CD4-positive, alpha-beta T cell treated with Interleukin-17A for 4 hours (primary cell): Measurements from ENCODE around the gene SLC44A2.
"Not testable (repeated sequence)": the region's sequence is repeated elsewhere in the genome, so short reads cannot be mapped to it uniquely, and the experiment has no call there.

Experiments used
- DNase-seq: peaks from one replicate; pipeline ENCODE4 v3.0.0-alpha.2; 2020; ENCODE audit warnings: mixed read lengths

SLC44A2 gene

GRCh38 chr19:10653732-10654609 is 28.6 kb downstream of the SLC44A2 start, which contains the start of gene ILF3:
Gene ILF3, plus strand, starts transcription at chr19:10654346. Its CDS starts 16,260 bp downstream, at chr19:10670606.
- DNase-seq, result peak; percentile 99

- DNase-seq, result peak; percentile 62
Measured at GRCh38 chr19:10654610-10655456, 29.5 kb downstream of the SLC44A2 start.

GRCh38 chr19:10655457-10656312 is 30.3 kb downstream of the SLC44A2 start:
- DNase-seq, result peak; percentile 20

- no peak for DNase-seq
Measured at GRCh38 chr19:10660346-10660745, 35.0 kb downstream of the SLC44A2 start.

GRCh38 chr19:10661946-10662345 is 36.6 kb downstream of the SLC44A2 start:
- DNase-seq, result no peak

GRCh38 chr19:10662384-10663251 is 37.3 kb downstream of the SLC44A2 start:
- no peak for DNase-seq

GRCh38 chr19:10663252-10663563 is 37.9 kb downstream of the SLC44A2 start:
- DNase-seq, result not testable (repeated sequence)

- DNase-seq, result no peak
Measured at GRCh38 chr19:10667867-10668266, 42.5 kb downstream of the SLC44A2 start.

GRCh38 chr19:10669246-10669645 is 43.9 kb downstream of the SLC44A2 start:
- no peak for DNase-seq

- DNase-seq, result no peak
Measured at GRCh38 chr19:10670182-10670581, 44.8 kb downstream of the SLC44A2 start.

- DNase-seq, result no peak
Measured at GRCh38 chr19:10670876-10671804, 45.8 kb downstream of the SLC44A2 start.

GRCh38 chr19:10671922-10672321 is 46.6 kb downstream of the SLC44A2 start:
- DNase-seq, result not testable (repeated sequence)

GRCh38 chr19:10675214-10675613 is 49.9 kb downstream of the SLC44A2 start:
- not testable (repeated sequence) for DNase-seq

GRCh38 chr19:10677751-10678150 is 52.4 kb downstream of the SLC44A2 start:
- no peak for DNase-seq

GRCh38 chr19:10678813-10679212 is 53.5 kb downstream of the SLC44A2 start:
- no peak for DNase-seq

GRCh38 chr19:10679743-10680142 is 54.4 kb downstream of the SLC44A2 start:
- DNase-seq, result no peak

- DNase-seq, result no peak
Measured at GRCh38 chr19:10680545-10681135, 55.3 kb downstream of the SLC44A2 start.

- DNase-seq, result no peak
Measured at GRCh38 chr19:10681658-10682057, 56.3 kb downstream of the SLC44A2 start.

- DNase-seq, result no peak
Measured at GRCh38 chr19:10682397-10683063, 57.2 kb downstream of the SLC44A2 start.

GRCh38 chr19:10683064-10683426 is 57.7 kb downstream of the SLC44A2 start:
- DNase-seq, result no peak
